ENCODE measurements around the gene ANKRD27.

DNA sequence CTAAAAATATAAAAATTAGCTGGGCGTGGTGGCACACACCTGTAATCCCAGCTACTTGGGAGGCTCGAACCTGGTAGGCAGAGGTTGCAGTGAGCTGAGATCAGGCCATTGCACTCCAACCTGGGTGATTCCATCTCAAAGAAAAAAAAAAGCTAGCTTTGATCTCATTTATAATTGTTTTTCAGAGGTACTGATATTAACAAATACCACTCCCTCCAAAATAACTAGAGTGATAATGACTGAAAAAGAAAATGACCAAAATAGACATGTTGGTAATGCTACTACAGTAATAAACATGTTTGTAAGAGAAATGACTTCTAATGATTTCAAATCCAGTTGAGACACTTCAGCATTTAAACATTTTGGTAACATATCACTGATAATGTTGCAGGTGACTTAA, 81.0 kb downstream of the ANKRD27 start:
- no peak for TF ChIP-seq POLR2A (IDR thresholded peaks at IDR 0.05)
- TF ChIP-seq, protein P1, sequence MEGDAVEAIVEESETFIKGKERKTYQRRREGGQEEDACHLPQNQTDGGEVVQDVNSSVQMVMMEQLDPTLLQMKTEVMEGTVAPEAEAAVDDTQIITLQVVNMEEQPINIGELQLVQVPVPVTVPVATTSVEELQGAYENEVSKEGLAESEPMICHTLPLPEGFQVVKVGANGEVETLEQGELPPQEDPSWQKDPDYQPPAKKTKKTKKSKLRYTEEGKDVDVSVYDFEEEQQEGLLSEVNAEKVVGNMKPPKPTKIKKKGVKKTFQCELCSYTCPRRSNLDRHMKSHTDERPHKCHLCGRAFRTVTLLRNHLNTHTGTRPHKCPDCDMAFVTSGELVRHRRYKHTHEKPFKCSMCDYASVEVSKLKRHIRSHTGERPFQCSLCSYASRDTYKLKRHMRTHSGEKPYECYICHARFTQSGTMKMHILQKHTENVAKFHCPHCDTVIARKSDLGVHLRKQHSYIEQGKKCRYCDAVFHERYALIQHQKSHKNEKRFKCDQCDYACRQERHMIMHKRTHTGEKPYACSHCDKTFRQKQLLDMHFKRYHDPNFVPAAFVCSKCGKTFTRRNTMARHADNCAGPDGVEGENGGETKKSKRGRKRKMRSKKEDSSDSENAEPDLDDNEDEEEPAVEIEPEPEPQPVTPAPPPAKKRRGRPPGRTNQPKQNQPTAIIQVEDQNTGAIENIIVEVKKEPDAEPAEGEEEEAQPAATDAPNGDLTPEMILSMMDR (IDR thresholded peaks at IDR 0.05) = no peak
